ENCODE data around the gene PRMT2.

GRCh38 chr21:46636181-46636512, 673 bp downstream of the PRMT2 start:
- no peak for TF ChIP-seq CTCF (conservative IDR thresholded peaks at IDR 0.05; ENCODE audit: low read depth, low read length)
- TF ChIP-seq EZH2 (IDR thresholded peaks at IDR 0.05; ENCODE audit: borderline replicate concordance, low read depth, low read length, poor library complexity, severe bottlenecking) = no peak
